ENCODE measurements around the gene SLC24A4.
"Not testable (repeated sequence)": the region's sequence is repeated elsewhere in the genome, so short reads cannot be mapped to it uniquely, and the experiment has no call there.

The SLC24A4 gene

GRCh38 chr14:92528486-92529100 is 205.6 kb downstream of the SLC24A4 start:
- no peak for DNase-seq

GRCh38 chr14:92529903-92530302 is 206.9 kb downstream of the SLC24A4 start:
- DNase-seq: no peak

GRCh38 chr14:92531106-92531873 is 208.3 kb downstream of the SLC24A4 start:
- DNase-seq: peak; percentile 85

GRCh38 chr14:92532490-92533163 is 209.7 kb downstream of the SLC24A4 start:
- no peak for DNase-seq

- DNase-seq: peak; percentile 39
Observed at GRCh38 chr14:92534932-92535643, 212.1 kb downstream of the SLC24A4 start.

GRCh38 chr14:92536231-92536630 is 213.3 kb downstream of the SLC24A4 start:
- DNase-seq: not testable (repeated sequence)

GRCh38 chr14:92538412-92538985 is 215.5 kb downstream of the SLC24A4 start:
- DNase-seq: no peak

GRCh38 chr14:92539419-92539818 is 216.5 kb downstream of the SLC24A4 start:
- no peak for DNase-seq

- peak; percentile 48 for DNase-seq
Observed at GRCh38 chr14:92539875-92540274, 216.9 kb downstream of the SLC24A4 start.

GRCh38 chr14:92540472-92541048 is 217.6 kb downstream of the SLC24A4 start:
- DNase-seq: no peak

GRCh38 chr14:92542766-92543554 is 220.0 kb downstream of the SLC24A4 start:
- DNase-seq: no peak

GRCh38 chr14:92544051-92544720 is 221.2 kb downstream of the SLC24A4 start:
- DNase-seq: no peak

- DNase-seq: no peak
Observed at GRCh38 chr14:92546347-92547053, 223.5 kb downstream of the SLC24A4 start.

- DNase-seq: no peak
Observed at GRCh38 chr14:92549105-92549858, 226.3 kb downstream of the SLC24A4 start.

- DNase-seq: no peak
Observed at GRCh38 chr14:92549859-92550230, 226.9 kb downstream of the SLC24A4 start.
